ENCODE data around the gene FERMT1. TPM values are rescaled to one million over a fixed set of nuclear protein-coding genes. Genes with fewer than 3 reads are reported as not detected.
A peak's percentile ranks its signal among the peaks of the same experiment; 100 is the strongest.

Gene FERMT1
- polyA plus RNA-seq, 1 donor (not counting 4 experiments of a cell fraction or from before 2014, with no cell fraction given), result 134 TPM

DNA sequence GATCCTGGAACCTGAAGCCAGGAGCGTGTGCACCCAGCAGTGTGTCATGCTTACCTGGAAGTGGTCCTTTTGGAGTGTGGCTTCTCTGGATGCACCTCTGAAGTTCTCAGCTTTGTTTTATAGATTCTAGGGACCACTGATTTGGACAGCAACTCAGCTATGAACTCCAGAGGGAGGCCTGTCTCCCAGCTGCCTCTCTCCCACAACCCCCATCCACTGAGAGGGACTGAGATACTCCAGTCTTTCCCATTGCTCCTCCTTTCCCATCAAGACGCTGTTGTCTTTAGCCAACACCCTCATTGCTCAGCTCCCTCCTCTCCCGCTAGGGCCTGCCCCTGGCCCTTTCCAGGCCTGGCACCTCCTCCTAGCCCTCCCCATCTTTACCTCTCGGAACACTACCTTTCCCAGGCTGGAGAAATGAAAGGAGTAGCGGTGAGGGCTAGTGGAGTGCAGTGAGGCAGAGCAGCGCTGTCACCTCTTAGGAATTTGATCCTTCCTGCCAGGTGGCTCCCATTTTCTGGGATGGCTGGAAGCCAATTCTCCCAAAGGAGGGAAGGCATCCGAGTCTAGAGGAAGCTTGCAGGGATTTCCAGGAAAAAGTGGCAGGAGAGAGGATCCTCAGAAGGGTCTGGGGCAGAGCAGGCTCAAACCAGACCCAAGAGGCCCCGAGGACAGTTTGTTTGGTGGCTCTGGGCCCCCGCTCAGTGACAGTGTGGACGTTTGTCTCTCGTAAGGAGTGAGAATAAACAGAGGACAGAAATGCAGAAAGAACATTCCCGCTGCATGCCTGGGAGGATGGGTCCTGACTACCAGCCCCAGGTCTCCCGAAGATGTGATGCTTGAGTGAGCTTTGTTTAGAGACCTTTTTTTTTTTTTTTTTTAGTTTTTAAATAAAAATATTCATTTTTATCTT, 68.8 kb downstream of the FERMT1 start, which contains the start of gene LRRN4:
LRRN4 (minus strand) TSS at position 285 of the 913 bp plus-strand sequence. CDS start 1,261 bp downstream, outside the sequence.
- no peak within 1 kb of the TSS for H3K9ac ChIP-seq (ENCODE audit: control insufficient read depth, extremely low read depth, insufficient read depth, low read length)
- peak within 1 kb of the TSS; percentile 63 for H3K4me2 ChIP-seq (ENCODE audit: control insufficient read depth, extremely low read depth, insufficient read depth, low read depth, low read length)
- dilution Hi-C loops (cut with MboI; ENCODE audit: extremely low pct_ligation_motif_present, low sequenced_read_pairs), result no loop called here
- H3K36me3 ChIP-seq (ENCODE audit: control insufficient read depth in 2 of 2, extremely low read depth in 1 of 2, insufficient read depth in 2 of 2, low read length in 2 of 2), result no peaks in the 10 kb centered on the region
- no peaks in the 10 kb centered on the region for H3K79me2 ChIP-seq (ENCODE audit: control insufficient read depth, insufficient read depth, low read length)
- H3K4me1 ChIP-seq (ENCODE audit: control insufficient read depth, extremely low read depth, insufficient read depth, low read length), result peaks cover 25% of the 10 kb centered on the region
- FAIRE-seq (peak; percentile 98), DNase-seq (ENCODE audit: low read depth, low spot score) (peak; percentile 56)
- H3K27me3 ChIP-seq (ENCODE audit: control insufficient read depth, extremely low read depth, insufficient read depth, low read length), result no peaks in the 10 kb centered on the region
- H3K9me3 ChIP-seq (ENCODE audit: control insufficient read depth, low read depth, low read length), result no peaks in the 10 kb centered on the region
- peak within 1 kb of the TSS in 1 of 3 experiments; percentile 11 for H3K4me3 ChIP-seq (ENCODE audit: control insufficient read depth in 2 of 3, extremely low read depth in 1 of 3, insufficient read depth in 2 of 3, low read depth in 1 of 3, low read length in 3 of 3)
- H3K27ac ChIP-seq (ENCODE audit: control insufficient read depth, insufficient read depth, low read length), result no peak within 1 kb of the TSS
- no peaks in the 10 kb centered on the region for H3K9me1 ChIP-seq (ENCODE audit: control insufficient read depth, extremely low read depth, insufficient read depth, low read length)
- peak within 1 kb of the TSS; percentile 67 for H2AFZ ChIP-seq (ENCODE audit: control insufficient read depth, low read length)
- H4K20me1 ChIP-seq (ENCODE audit: control insufficient read depth, extremely low read depth, insufficient read depth, low read length), result no peaks in the 10 kb centered on the region
- TF ChIP-seq CTCF (optimal IDR thresholded peaks at IDR 0.05 in 1 of 3, IDR thresholded peaks at IDR 0.05 in 1 of 3, conservative IDR thresholded peaks at IDR 0.05 in 1 of 3; ENCODE audit: extremely low read depth in 1 of 3, insufficient read depth in 2 of 3, low read length in 3 of 3) (no peak), EZH2 (IDR thresholded peaks at IDR 0.05; ENCODE audit: low read length) (no peak)

DNA sequence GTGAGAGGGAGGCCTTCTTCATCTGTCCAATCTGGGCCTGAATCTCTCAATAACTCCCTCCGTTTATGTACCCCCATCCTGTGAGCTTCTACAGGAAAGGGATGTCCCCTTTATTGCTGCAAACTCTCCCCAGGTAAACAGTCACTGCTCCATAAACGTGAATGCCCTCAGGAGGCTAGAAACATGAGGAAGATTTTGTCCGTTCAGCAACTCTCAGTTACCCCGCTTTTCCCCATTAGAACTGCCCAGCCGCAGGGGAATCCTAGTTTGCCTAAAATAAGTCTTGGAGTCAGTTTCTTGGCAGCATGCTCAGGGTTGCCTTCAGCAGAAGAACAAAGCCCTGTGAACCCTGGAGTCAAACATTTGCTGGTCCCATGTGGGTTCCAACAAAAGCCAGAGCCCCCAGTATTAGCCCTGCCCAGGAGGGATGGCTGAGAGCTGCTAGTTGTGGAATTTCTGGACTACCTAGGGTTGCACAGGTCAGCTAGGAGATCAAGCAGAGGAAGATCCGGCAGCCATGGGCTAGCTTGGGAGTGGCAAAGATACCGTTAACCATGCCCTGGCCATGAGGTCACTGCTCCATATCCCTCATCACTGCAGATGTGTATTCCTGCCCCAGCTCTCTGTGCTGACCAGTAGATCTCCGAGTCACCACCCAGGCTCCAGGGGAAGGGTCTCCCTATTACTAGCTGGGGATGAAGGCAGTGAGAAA, 69.6 kb downstream of the FERMT1 start:
- H3K27ac ChIP-seq (ENCODE audit: control insufficient read depth, insufficient read depth, low read length), result no peak overlapping the region
- H4K20me1 ChIP-seq (ENCODE audit: control insufficient read depth, extremely low read depth, insufficient read depth, low read length), result no peaks in the 10 kb centered on the region
- H3K36me3 ChIP-seq (ENCODE audit: control insufficient read depth in 2 of 2, extremely low read depth in 1 of 2, insufficient read depth in 2 of 2, low read length in 2 of 2), result no peaks in the 10 kb centered on the region
- no peaks in the 10 kb centered on the region for H3K79me2 ChIP-seq (ENCODE audit: control insufficient read depth, insufficient read depth, low read length)
- dilution Hi-C loops (cut with MboI; ENCODE audit: extremely low pct_ligation_motif_present, low sequenced_read_pairs), result no loop called here
- H3K9me3 ChIP-seq (ENCODE audit: control insufficient read depth, low read depth, low read length), result no peaks in the 10 kb centered on the region
- H3K27me3 ChIP-seq (ENCODE audit: control insufficient read depth, extremely low read depth, insufficient read depth, low read length), result no peaks in the 10 kb centered on the region
- no peak overlapping the region for H3K9ac ChIP-seq (ENCODE audit: control insufficient read depth, extremely low read depth, insufficient read depth, low read length)
- peaks cover 25% of the 10 kb centered on the region for H3K4me1 ChIP-seq (ENCODE audit: control insufficient read depth, extremely low read depth, insufficient read depth, low read length)
- no peak overlapping the region for H2AFZ ChIP-seq (ENCODE audit: control insufficient read depth, low read length)
- FAIRE-seq (peak; percentile 23), DNase-seq (ENCODE audit: low read depth, low spot score) (no peak)
- no peak overlapping the region for H3K4me3 ChIP-seq (ENCODE audit: control insufficient read depth in 2 of 3, extremely low read depth in 1 of 3, insufficient read depth in 2 of 3, low read depth in 1 of 3, low read length in 3 of 3)
- H3K9me1 ChIP-seq (ENCODE audit: control insufficient read depth, extremely low read depth, insufficient read depth, low read length), result no peaks in the 10 kb centered on the region
- TF ChIP-seq EZH2 (IDR thresholded peaks at IDR 0.05; ENCODE audit: low read length) (no peak), CTCF (optimal IDR thresholded peaks at IDR 0.05 in 1 of 3, IDR thresholded peaks at IDR 0.05 in 1 of 3, conservative IDR thresholded peaks at IDR 0.05 in 1 of 3; ENCODE audit: extremely low read depth in 1 of 3, insufficient read depth in 2 of 3, low read length in 3 of 3) (no peak)
- peak overlapping the region; percentile 63 for H3K4me2 ChIP-seq (ENCODE audit: control insufficient read depth, extremely low read depth, insufficient read depth, low read depth, low read length)

Data from keratinocyte (primary cell).